Regular cardiac myocyte (primary cell): ENCODE measurements around the gene LTO1. TPM values are rescaled to one million over a fixed set of nuclear protein-coding genes. Genes with fewer than 3 reads are reported as not detected.

Experiments used
- total RNA-seq: library from RNA; depleted of rRNA; stranded (reverse); fragments of >200 nt; gene quantifications from 2 replicates; pipeline ENCODE4 v1.2.3, GENCODE V29; 2014

Gene LTO1, protein sequence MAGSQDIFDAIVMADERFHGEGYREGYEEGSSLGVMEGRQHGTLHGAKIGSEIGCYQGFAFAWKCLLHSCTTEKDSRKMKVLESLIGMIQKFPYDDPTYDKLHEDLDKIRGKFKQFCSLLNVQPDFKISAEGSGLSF
- total RNA-seq = 15.5 and 20.3 TPM in 2 replicates

GRCh38 chr11:69674886-69675714, at the start of gene LTO1:
LTO1 (minus strand) TSS chr11:69675353; CDS start chr11:69675239, 114 bp downstream.

GRCh38 chr11:69703768-69704507, 28.8 kb upstream of the LTO1 start, which contains the start of gene FGF19:
FGF19 (minus strand) TSS chr11:69704022; CDS start chr11:69703876, 146 bp downstream.

DNA sequence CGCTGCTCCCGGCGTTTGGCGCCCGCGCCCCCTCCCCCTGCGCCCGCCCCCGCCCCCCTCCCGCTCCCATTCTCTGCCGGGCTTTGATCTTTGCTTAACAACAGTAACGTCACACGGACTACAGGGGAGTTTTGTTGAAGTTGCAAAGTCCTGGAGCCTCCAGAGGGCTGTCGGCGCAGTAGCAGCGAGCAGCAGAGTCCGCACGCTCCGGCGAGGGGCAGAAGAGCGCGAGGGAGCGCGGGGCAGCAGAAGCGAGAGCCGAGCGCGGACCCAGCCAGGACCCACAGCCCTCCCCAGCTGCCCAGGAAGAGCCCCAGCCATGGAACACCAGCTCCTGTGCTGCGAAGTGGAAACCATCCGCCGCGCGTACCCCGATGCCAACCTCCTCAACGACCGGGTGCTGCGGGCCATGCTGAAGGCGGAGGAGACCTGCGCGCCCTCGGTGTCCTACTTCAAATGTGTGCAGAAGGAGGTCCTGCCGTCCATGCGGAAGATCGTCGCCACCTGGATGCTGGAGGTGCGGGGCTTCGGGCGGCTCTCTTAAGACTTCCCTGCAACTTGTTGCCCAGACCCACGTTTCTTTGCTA, 34.1 kb downstream of the LTO1 start, which contains the start of gene CCND1:
TSS of gene CCND1 (plus strand) at position 162 of the 587 bp plus-strand sequence. CDS start at position 320, 158 bp downstream.

Other genes with a start within 250 kb of the LTO1 start
- under 0.01 TPM in 1 of 2 replicates, not detected in the other for gene LINC01488, start 193.7 kb downstream of the LTO1 start, total RNA-seq
- 1,108 and 1,397 TPM in 2 replicates for gene CCND1, start 34.2 kb downstream of the LTO1 start, total RNA-seq
- gene FGF19, start 28.7 kb upstream of the LTO1 start, total RNA-seq = not detected in 2 replicates
- not detected in 2 replicates for gene FGF4, start 100.0 kb upstream of the LTO1 start, total RNA-seq
- gene FGF3, start 144.1 kb upstream of the LTO1 start, total RNA-seq = not detected in 2 replicates